Osteocyte (in vitro differentiated cells): ENCODE results near the gene KRT86. TPM values are rescaled to one million over a fixed set of nuclear protein-coding genes. Genes with fewer than 3 reads are reported as not detected.

Experiments used
- DNase-seq: peaks from one replicate; pipeline ENCODE4 v3.0.0; 2021; ENCODE audit warnings: mixed read lengths; ENCODE audit not compliant: unreplicated experiment; ENCODE audit errors: extremely low spot score
- H3K27ac Mint-ChIP-seq: one replicate; pipeline ENCODE4 v1.8.0; 2021; ENCODE audit warnings: mild to moderate bottlenecking, mixed read lengths; ENCODE audit not compliant: unreplicated experiment
- H3K27me3 Mint-ChIP-seq: one replicate; pipeline ENCODE4 v1.8.0; 2021; ENCODE audit warnings: mixed read lengths; ENCODE audit not compliant: unreplicated experiment
- H3K36me3 Mint-ChIP-seq: one replicate; pipeline ENCODE4 v1.8.0; 2021; ENCODE audit warnings: mixed read lengths; ENCODE audit not compliant: unreplicated experiment
- H3K4me1 Mint-ChIP-seq: one replicate; pipeline ENCODE4 v1.8.0; 2021; ENCODE audit warnings: mixed read lengths; ENCODE audit not compliant: unreplicated experiment
- H3K4me3 Mint-ChIP-seq: one replicate; pipeline ENCODE4 v1.8.0; 2021; ENCODE audit warnings: mild to moderate bottlenecking, moderate library complexity, mixed read lengths; ENCODE audit not compliant: unreplicated experiment
- H3K9me3 Mint-ChIP-seq: one replicate; pipeline ENCODE4 v1.8.0; 2021; ENCODE audit warnings: mixed read lengths; ENCODE audit not compliant: unreplicated experiment
- total RNA-seq: library from RNA; stranded (reverse); gene quantifications from 2 replicates; pipeline ENCODE4 v1.2.1, GENCODE V29; 2021
- TF ChIP-seq, protein P1 (sequence below): fragments of 200-600 bp; sonication (generic); IDR thresholded peaks from 2 replicates; pipeline ENCODE4 v1.5.0; 2021; ENCODE audit warnings: antibody characterized with exemption, mild to moderate bottlenecking, moderate library complexity

Gene KRT86
- total RNA-seq, 1 donor from 2014 or later: 0.24 TPM

DNA sequence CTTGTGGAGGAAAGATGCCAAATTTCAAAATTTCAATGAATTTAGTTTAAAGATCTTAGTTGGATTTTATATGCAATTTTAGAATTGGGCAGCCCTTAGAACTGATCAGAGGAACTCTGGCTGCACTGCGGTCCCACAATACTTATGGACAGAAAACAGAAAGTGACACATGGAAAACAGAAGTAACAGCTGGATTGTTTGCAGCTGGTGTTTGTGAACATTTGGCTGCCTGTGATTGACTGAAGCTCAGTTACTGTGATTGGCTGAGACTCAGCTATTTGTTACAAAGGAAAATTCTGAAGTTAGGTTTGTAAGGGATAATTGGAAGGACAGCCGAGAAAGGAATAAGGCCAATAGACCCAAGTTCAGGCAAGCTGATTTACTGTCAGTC lies 10.0 kb upstream of the KRT86 start:
- TF ChIP-seq, protein P1, sequence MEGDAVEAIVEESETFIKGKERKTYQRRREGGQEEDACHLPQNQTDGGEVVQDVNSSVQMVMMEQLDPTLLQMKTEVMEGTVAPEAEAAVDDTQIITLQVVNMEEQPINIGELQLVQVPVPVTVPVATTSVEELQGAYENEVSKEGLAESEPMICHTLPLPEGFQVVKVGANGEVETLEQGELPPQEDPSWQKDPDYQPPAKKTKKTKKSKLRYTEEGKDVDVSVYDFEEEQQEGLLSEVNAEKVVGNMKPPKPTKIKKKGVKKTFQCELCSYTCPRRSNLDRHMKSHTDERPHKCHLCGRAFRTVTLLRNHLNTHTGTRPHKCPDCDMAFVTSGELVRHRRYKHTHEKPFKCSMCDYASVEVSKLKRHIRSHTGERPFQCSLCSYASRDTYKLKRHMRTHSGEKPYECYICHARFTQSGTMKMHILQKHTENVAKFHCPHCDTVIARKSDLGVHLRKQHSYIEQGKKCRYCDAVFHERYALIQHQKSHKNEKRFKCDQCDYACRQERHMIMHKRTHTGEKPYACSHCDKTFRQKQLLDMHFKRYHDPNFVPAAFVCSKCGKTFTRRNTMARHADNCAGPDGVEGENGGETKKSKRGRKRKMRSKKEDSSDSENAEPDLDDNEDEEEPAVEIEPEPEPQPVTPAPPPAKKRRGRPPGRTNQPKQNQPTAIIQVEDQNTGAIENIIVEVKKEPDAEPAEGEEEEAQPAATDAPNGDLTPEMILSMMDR: no peak
- no peaks in the 10 kb centered on the region for H3K27me3 Mint-ChIP-seq
- no peak for DNase-seq
- no peaks in the 10 kb centered on the region for H3K36me3 Mint-ChIP-seq
- peaks cover 33% of the 10 kb centered on the region for H3K4me1 Mint-ChIP-seq
- no peaks in the 10 kb centered on the region for H3K9me3 Mint-ChIP-seq
- H3K4me3 Mint-ChIP-seq: no peak overlapping the region
- no peak overlapping the region for H3K27ac Mint-ChIP-seq

DNA sequence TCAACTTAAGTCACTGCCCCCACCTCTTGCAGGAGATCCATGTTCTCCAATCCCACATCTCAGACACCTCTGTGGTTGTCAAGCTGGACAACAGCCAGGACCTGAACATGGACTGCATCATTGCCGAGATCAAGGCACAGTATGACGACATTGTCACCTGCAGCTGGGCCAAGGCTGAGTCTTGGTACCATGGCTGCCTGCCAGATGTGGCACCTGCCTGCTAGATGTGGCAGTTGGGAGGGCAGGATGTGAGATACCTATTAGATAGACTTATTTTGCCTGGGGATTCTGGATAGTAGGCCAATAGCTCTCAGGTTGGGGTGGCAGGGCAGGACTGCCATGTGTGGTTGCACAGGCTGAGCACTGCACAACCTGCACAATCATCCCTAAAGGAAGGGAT lies 7.9 kb upstream of the KRT86 start:
- Mint-ChIP-seq H3K9me3 (no peaks in the 10 kb centered on the region), H3K27ac (no peak overlapping the region), H3K4me1 (peaks cover 12% of the 10 kb centered on the region), H3K36me3 (no peaks in the 10 kb centered on the region), H3K27me3 (peaks cover 4% of the 10 kb centered on the region), H3K4me3 (no peak overlapping the region)
- no peak for DNase-seq
- TF ChIP-seq, protein P1: no peak

DNA sequence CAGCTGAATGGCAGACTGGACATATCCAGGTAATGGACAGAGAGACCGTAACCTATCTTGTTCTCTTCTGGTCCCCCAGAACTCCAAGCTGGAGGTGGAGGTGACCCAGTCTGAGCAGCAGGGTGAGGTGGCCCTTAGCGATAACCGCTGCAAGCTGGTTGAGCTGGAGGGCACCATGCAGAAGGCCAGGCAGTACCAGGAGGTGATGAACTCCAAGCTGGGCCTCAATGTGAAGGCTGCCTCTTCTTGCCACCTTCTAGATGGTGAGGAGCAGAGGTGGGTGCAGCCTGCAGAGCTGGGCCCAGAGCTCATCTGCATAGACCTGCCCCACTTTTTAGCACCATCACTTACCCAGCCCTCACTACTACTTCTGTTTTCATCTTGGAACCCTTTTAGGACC lies 7.2 kb upstream of the KRT86 start:
- H3K36me3 Mint-ChIP-seq: no peaks in the 10 kb centered on the region
- no peak overlapping the region for H3K27ac Mint-ChIP-seq
- no peaks in the 10 kb centered on the region for H3K9me3 Mint-ChIP-seq
- TF ChIP-seq, protein P1: no peak
- H3K27me3 Mint-ChIP-seq: peaks cover 9% of the 10 kb centered on the region
- no peak overlapping the region for H3K4me3 Mint-ChIP-seq
- no peak for DNase-seq
- H3K4me1 Mint-ChIP-seq: peaks cover 7% of the 10 kb centered on the region

DNA sequence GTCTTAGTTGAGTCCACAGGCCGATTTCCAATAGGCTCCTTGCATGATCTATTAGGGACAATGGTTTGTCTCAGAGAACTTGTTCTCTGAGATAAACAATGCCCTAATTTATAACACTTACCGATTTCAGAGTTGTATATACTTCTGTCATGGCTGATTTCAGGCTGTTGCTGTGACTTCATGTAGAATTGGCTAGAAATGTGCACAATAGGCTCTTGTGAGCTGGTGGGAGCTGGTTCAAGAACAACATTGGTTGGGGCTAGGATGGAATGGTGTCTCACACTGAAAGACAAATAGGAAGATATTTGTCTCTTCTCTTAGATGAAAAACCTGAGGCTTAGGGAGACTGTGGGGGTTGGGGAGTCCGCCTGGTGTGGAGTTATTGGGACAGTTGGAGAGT lies 6.7 kb upstream of the KRT86 start:
- TF ChIP-seq, protein P1: no peak
- H3K27me3 Mint-ChIP-seq: peaks cover 9% of the 10 kb centered on the region
- H3K4me3 Mint-ChIP-seq: no peak overlapping the region
- H3K9me3 Mint-ChIP-seq: no peaks in the 10 kb centered on the region
- no peaks in the 10 kb centered on the region for H3K36me3 Mint-ChIP-seq
- H3K27ac Mint-ChIP-seq: no peak overlapping the region
- H3K4me1 Mint-ChIP-seq: peaks cover 7% of the 10 kb centered on the region
- DNase-seq: no peak

DNA sequence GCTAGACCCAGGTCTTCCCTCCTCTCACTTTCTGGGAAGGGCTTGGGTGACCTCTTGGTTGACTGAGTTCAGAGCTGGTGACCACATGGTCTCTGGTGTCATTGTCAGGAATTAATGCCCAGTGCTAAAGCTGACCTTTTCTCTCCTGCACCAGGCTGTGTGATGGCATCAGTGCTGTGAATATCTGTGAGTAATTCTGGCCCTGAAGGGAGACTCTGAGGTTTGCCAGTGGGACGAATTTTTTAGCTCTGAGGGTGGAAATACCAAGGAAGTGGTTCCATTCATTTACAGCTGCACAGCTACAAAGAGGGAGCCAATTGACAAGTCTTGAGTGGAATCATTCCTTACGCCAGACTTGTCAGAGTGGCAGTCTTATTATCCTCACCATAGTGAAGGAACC lies 6.2 kb upstream of the KRT86 start:
- no peak for DNase-seq
- H3K4me1 Mint-ChIP-seq: peaks cover 7% of the 10 kb centered on the region
- no peak overlapping the region for H3K27ac Mint-ChIP-seq
- H3K9me3 Mint-ChIP-seq: no peaks in the 10 kb centered on the region
- no peaks in the 10 kb centered on the region for H3K36me3 Mint-ChIP-seq
- no peak overlapping the region for H3K4me3 Mint-ChIP-seq
- TF ChIP-seq, protein P1: no peak
- peaks cover 9% of the 10 kb centered on the region for H3K27me3 Mint-ChIP-seq
